Stimulated activated CD8-positive, alpha-beta memory T cell treated with anti-CD3 and anti-CD28 coated beads, Interleukin-7, amount 100 ng/mL, for 1 hour (primary cell): ENCODE data around the gene C1orf116.

Source experiments
- DNase-seq, 2 donors: peaks; one replicate each; pipeline ENCODE4 v3.0.0-alpha.2; 2020; ENCODE audit warnings: low read depth in 2 of 2

C1orf116 gene

GRCh38 chr1:206992790-206993189 lies 39.8 kb downstream of the C1orf116 start:
- no peak for DNase-seq

- DNase-seq, result no peak
These were observed 44.7 kb downstream of the C1orf116 start for GRCh38 chr1:206987873-206988272.

DNA sequence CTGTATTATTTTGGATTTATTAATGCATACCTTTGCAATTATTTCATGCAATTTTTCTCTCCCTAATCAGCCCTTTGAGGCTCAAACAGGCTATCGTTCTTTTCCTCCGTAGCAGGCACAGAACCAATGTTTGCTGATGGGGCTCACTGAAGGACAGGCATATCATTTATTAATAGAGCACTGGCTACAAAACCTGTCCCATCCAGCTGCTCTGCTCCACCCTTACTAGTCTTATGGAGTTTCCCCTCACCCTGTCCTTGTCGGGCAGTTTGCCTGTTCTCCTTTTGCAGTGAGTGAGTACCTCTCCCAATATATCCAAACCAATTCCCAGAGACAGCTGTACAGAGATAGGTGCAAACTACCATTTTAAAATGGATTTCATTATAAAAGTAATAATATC lies 45.7 kb downstream of the C1orf116 start:
- no peak for DNase-seq

DNA sequence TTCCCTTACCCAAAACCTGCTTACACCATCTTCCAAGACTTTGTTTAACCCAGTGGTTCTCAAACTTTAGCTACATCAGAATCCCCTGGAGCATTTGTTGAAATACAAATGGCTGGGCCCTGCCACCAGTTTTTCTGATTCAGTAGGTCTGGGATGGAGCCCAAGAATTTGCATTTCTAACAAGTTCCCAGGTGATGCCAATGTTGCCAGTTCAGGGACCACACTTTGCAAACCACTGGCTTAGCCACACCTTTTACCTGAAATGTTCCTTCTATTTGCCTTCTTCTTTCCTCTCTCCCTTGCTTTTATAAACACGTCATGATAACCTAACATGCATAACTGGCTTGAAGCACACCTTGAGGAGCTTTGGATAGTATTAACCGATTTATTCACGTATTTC lies 46.2 kb downstream of the C1orf116 start:
- DNase-seq, result no peak

GRCh38 chr1:206985162-206985749 lies 47.3 kb downstream of the C1orf116 start:
- DNase-seq, result no peak

GRCh38 chr1:206982216-206982615 lies 50.3 kb downstream of the C1orf116 start:
- DNase-seq, result peak; percentile 21 to 32

GRCh38 chr1:206979379-206980043 lies 53.0 kb downstream of the C1orf116 start:
- no peak for DNase-seq

GRCh38 chr1:206978259-206978658 lies 54.3 kb downstream of the C1orf116 start:
- no peak for DNase-seq

- DNase-seq, result no peak
These were observed 57.2 kb downstream of the C1orf116 start for GRCh38 chr1:206975306-206975705.

- DNase-seq, result no peak
These were observed 58.4 kb downstream of the C1orf116 start for GRCh38 chr1:206974140-206974539.

- no peak for DNase-seq
These were observed 59.8 kb downstream of the C1orf116 start for GRCh38 chr1:206972728-206973127.

GRCh38 chr1:206971029-206971655 lies 61.4 kb downstream of the C1orf116 start:
- DNase-seq, result no peak

DNA sequence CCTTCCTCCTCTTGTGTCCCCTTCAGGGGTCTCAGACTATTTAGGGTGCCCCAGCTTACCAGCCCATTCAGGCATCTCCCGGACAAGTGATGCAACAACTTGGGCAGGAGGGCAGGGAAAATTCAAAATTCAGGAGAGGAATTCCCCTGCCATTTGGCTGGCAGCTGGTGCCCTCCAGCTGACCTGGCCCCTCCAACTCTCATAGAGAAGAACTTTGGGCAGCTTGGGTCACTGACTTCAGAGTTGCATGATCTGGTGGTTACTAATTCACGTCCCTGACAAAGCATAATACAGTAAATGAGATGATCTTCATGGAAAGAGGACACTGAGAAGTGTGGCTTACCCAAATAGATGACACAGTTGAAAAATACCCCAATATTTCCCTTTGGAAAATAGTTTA lies 62.1 kb downstream of the C1orf116 start, which contains the start of gene FCAMR:
Gene FCAMR, minus strand, starts transcription at position 15 of the 400 bp plus-strand sequence. CDS start 335 bp downstream, outside the sequence.
- DNase-seq, result no peak

GRCh38 chr1:206969090-206969489 lies 63.5 kb downstream of the C1orf116 start:
- no peak for DNase-seq
